Esophagus squamous epithelium (tissue), 5 donors: ENCODE data around the gene MRS2. TPM values are rescaled to one million over a fixed set of nuclear protein-coding genes. Genes with fewer than 3 reads are reported as not detected.

Experiments used
- DNase-seq: peaks from one replicate; lab custom pipeline; 2025; lab: John Stamatoyannopoulos, UW
- H3K27ac ChIP-seq, 4 donors: fragments of 200-600 bp; sonication (generic); one replicate each; pipeline ENCODE4 v1.5.1; 2016 to 2019; ENCODE audit warnings: mild to moderate bottlenecking in 1 of 4
- H3K27me3 ChIP-seq, 4 donors: fragments of 200-600 bp; sonication (generic); 1 replicate in 3 of 4; 2 replicates in 1 of 4; pipeline versions ENCODE4 v1.5.1 to v1.6.0; 2017 to 2021; ENCODE audit warnings: antibody characterized with exemption in 1 of 4
- H3K36me3 ChIP-seq, 3 donors: fragments of 200-600 bp; sonication (generic); one replicate each; pipeline ENCODE4 v1.5.1; 2016 to 2019
- H3K4me1 ChIP-seq, 3 donors: fragments of 200-600 bp; sonication (generic); one replicate each; pipeline ENCODE4 v1.5.1; 2017 to 2019
- H3K4me3 ChIP-seq, 4 donors: fragments of 200-600 bp; sonication (generic); 1 replicate in 3 of 4; 2 replicates in 1 of 4; pipeline ENCODE4 v1.5.1; 2016 to 2019; ENCODE audit warnings: mild to moderate bottlenecking in 2 of 4, moderate library complexity in 1 of 4
- H3K9me3 ChIP-seq, 3 donors: fragments of 200-600 bp; sonication (generic); one replicate each; pipeline ENCODE4 v1.5.1; 2016 to 2019
- POLR2A ChIP-seq, 4 donors: fragments of 450-650 bp; IDR thresholded peaks; one replicate each; pipeline ENCODE4 v1.6.1; 2017; ENCODE audit warnings: antibody characterized with exemption in 4 of 4, mild to moderate bottlenecking in 4 of 4, moderate library complexity in 3 of 4
- WGBS, 2 donors: methylation state at CpG; one replicate each; pipeline ENCODE4 v1.1.5; 2018; 5-methylcytosine and 5-hydroxymethylcytosine counted together
- intact Hi-C: fragments of 100-400 bp; cut with DNase I; formaldehyde crosslinking; loops from one replicate; pipeline ENCODE4 v1.15.0; 2022
- total RNA-seq, 4 donors: library from RNA; depleted of rRNA; stranded (reverse); fragments of >200 nt; gene quantifications; one replicate each; pipeline ENCODE4 v1.1.0, GENCODE V29; 2016
- TF ChIP-seq, protein P1 (sequence below), 6 experiments: fragments of 450-650 bp in 4 of 6; fragments of 200-600 bp in 2 of 6; sonication (generic) in 2 of 6; IDR thresholded peaks; one replicate each; pipeline ENCODE4 v1.5.1; 2016 to 2019; ENCODE audit warnings: antibody characterized with exemption in 6 of 6, mild to moderate bottlenecking in 4 of 6, moderate library complexity in 4 of 6
- donor health status: DM: yes; HTN: yes; CAD: no.

Gene MRS2
- total RNA-seq, 4 donors from 2014 or later: 21.3 to 34.4 (median 29.3) TPM

- WGBS, 2 donors: 66 to 86% methylated on average over 6 to 7 of the region's 8 CpGs
- no peak for DNase-seq
These were observed 17.0 kb upstream of the MRS2 start for GRCh38 chr6:24385536-24386269.

DNA sequence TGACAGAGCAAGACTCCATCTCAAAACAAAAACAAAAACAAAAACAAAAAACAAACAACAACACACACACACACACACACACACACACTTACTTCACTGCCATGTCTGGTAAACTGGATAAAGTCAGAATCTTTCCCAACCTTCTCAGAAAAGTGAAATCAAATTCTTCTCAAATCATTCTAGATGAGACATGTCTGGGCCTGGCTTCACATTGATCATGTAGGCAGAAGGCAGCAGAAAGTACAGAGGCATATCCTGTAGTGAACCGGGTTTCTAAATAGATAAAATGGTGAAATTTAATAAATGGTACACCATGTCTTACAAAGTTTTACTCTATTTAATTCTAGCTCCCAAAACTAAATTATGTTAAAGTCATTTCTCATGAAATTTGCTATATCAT is 14.9 kb upstream of the MRS2 start:
- H3K27ac ChIP-seq: no peak overlapping the region
- DNase-seq: no peak
- H3K36me3 ChIP-seq: no peaks in the 10 kb centered on the region
- no peaks in the 10 kb centered on the region for H3K9me3 ChIP-seq
- 29 to 55% methylated on average over 1 of the region's 1 CpG for WGBS, 2 donors
- H3K4me1 ChIP-seq: peaks cover 0 to 4% (median 0%) of the 10 kb centered on the region in 3 donors
- intact Hi-C loops: loop anchor here (10.0 kb wide), 1 partner anchor 103 kb away; no protein-coding TSS in a partner anchor
- H3K4me3 ChIP-seq: no peak overlapping the region
- TF ChIP-seq POLR2A (IDR thresholded peaks at IDR 0.05): no peak
- TF ChIP-seq, protein P1, sequence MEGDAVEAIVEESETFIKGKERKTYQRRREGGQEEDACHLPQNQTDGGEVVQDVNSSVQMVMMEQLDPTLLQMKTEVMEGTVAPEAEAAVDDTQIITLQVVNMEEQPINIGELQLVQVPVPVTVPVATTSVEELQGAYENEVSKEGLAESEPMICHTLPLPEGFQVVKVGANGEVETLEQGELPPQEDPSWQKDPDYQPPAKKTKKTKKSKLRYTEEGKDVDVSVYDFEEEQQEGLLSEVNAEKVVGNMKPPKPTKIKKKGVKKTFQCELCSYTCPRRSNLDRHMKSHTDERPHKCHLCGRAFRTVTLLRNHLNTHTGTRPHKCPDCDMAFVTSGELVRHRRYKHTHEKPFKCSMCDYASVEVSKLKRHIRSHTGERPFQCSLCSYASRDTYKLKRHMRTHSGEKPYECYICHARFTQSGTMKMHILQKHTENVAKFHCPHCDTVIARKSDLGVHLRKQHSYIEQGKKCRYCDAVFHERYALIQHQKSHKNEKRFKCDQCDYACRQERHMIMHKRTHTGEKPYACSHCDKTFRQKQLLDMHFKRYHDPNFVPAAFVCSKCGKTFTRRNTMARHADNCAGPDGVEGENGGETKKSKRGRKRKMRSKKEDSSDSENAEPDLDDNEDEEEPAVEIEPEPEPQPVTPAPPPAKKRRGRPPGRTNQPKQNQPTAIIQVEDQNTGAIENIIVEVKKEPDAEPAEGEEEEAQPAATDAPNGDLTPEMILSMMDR (IDR thresholded peaks at IDR 0.05): no peak
- H3K27me3 ChIP-seq: no peaks in the 10 kb centered on the region

More at GRCh38 chr6:24385536-24386269, 17.0 kb upstream of the MRS2 start:
- no peaks in the 10 kb centered on the region for H3K9me3 ChIP-seq
- H3K36me3 ChIP-seq: no peaks in the 10 kb centered on the region
- H3K4me3 ChIP-seq: no peak overlapping the region
- intact Hi-C loops: loop anchor here (10.0 kb wide), 1 partner anchor 101 kb away; no protein-coding TSS in a partner anchor
- H3K27ac ChIP-seq: no peak overlapping the region
- TF ChIP-seq, protein P1 (IDR thresholded peaks at IDR 0.05): no peak
- TF ChIP-seq POLR2A (IDR thresholded peaks at IDR 0.05): no peak
- peaks cover 0 to 4% (median 0%) of the 10 kb centered on the region in 3 donors for H3K4me1 ChIP-seq
- no peaks in the 10 kb centered on the region for H3K27me3 ChIP-seq

GRCh38 chr6:24391208-24391607 is 11.5 kb upstream of the MRS2 start:
- Histone ChIP-seq H3K27ac (no peak overlapping the region), H3K36me3 (no peaks in the 10 kb centered on the region), H3K4me3 (no peak overlapping the region), H3K4me1 (peaks cover 0 to 4% (median 0%) of the 10 kb centered on the region in 3 donors), H3K9me3 (no peaks in the 10 kb centered on the region), H3K27me3 (peaks cover 0 to 8% (median 0%) of the 10 kb centered on the region in 4 donors)
- intact Hi-C loops: no loop called here
- 54 to 60% methylated on average over 2 of the region's 2 CpGs for WGBS, 2 donors
- no peak for TF ChIP-seq POLR2A (IDR thresholded peaks at IDR 0.05)
- TF ChIP-seq, protein P1 (IDR thresholded peaks at IDR 0.05): no peak
- no peak for DNase-seq

DNA sequence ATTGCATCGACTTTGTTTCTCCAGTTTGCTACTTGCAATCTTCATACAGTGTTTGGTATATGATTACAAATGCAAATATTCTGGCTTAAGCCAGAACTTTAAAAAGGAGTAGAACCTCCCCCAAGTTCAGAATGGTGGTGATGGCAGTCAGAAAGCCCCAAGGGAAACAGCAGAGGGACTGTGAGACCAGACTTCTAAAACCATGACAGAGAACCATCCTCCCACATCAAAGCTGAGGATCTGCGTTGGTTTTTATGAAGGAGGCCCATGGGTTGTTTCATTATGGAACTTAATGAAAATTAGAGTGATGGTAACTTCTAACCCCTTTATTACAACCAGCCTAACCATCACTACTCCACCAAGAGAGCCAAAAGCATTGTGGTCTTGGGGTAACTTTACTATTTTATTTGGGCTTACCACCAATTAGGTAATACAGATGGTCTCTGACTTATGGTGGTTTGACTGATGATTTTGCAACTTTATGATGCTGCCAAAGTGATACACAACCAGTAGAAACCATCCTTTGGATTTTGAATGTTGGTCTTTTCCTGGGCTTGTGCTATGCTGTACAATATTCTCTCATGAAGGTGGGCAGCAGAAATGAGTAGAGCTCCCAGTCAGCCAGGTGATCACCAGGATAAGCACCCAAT is 10.9 kb upstream of the MRS2 start:
- H3K4me1 ChIP-seq: peaks cover 0 to 4% (median 0%) of the 10 kb centered on the region in 3 donors
- no peak overlapping the region for H3K27ac ChIP-seq
- no peak overlapping the region for H3K4me3 ChIP-seq
- intact Hi-C loops: no loop called here
- no peak for DNase-seq
- H3K36me3 ChIP-seq: no peaks in the 10 kb centered on the region
- TF ChIP-seq, protein P1 (IDR thresholded peaks at IDR 0.05): no peak
- TF ChIP-seq POLR2A (IDR thresholded peaks at IDR 0.05): no peak
- no peaks in the 10 kb centered on the region for H3K9me3 ChIP-seq
- 73 to 77% methylated on average over 2 of the region's 2 CpGs for WGBS, 2 donors
- peaks cover 0 to 14% (median 0%) of the 10 kb centered on the region in 4 donors for H3K27me3 ChIP-seq
